A673 (cell line): Measurements from ENCODE around the gene PROKR2. TPM values are rescaled to one million over a fixed set of nuclear protein-coding genes. Genes with fewer than 3 reads are reported as not detected.

Experiments used
- BruUV-seq: library from RNA; stranded (reverse); fragments of 400-500 nt; replicated peaks from 2 replicates; lab custom pipeline; 2021; lab: Mats Ljungman, UMichigan
- CTCF ChIA-PET: fragments of 300-600 bp; sonication (Branson Sonifier 250); formaldehyde crosslinking; loops from one replicate; lab custom pipeline; 2022; ENCODE audit warnings: antibody characterized with exemption; lab: Charles Lee
- POLR2A ChIA-PET: fragments of 300-600 bp; sonication (Branson Sonifier 250); formaldehyde crosslinking; loops from one replicate; lab custom pipeline; 2022; ENCODE audit warnings: antibody characterized with exemption; ENCODE audit not compliant: low non-redundant PET; lab: Charles Lee
- DNase-seq: peaks from one replicate; pipeline ENCODE4 v3.0.0-alpha.2; 2015; ENCODE audit warnings: low spot score
- H3K27ac ChIP-seq: fragments of 200-600 bp; sonication (generic); 2 replicates; pipeline ENCODE4 v1.5.1; 2016; ENCODE audit warnings: mixed run types, low read depth, mild to moderate bottlenecking, mixed read lengths, antibody characterized with exemption, low read length; ENCODE audit not compliant: poor library complexity, severe bottlenecking
- H3K27me3 ChIP-seq: fragments of 200-600 bp; sonication (generic); replicated peaks from 2 replicates; pipeline ENCODE4 v1.6.1; 2017; ENCODE audit warnings: mixed run types, low read depth, mild to moderate bottlenecking, mixed read lengths, antibody characterized with exemption, low read length; ENCODE audit not compliant: insufficient read depth, poor library complexity
- H3K36me3 ChIP-seq: fragments of 200-600 bp; sonication (generic); 2 replicates; pipeline ENCODE4 v1.6.1; 2016; ENCODE audit warnings: mixed run types, mild to moderate bottlenecking, mixed read lengths, antibody characterized with exemption, low read length; ENCODE audit not compliant: insufficient read depth, poor library complexity, severe bottlenecking
- H3K4me1 ChIP-seq: fragments of 200-600 bp; sonication (generic); 2 replicates; pipeline ENCODE4 v1.6.1; 2017; ENCODE audit warnings: mixed run types, mild to moderate bottlenecking, mixed read lengths, antibody characterized with exemption, low read length; ENCODE audit not compliant: insufficient read depth, poor library complexity, severe bottlenecking
- H3K4me3 ChIP-seq: fragments of 200-600 bp; sonication (generic); 2 replicates; pipeline ENCODE4 v1.5.1; 2016; ENCODE audit warnings: low read depth, mixed run types, mild to moderate bottlenecking, mixed read lengths, low read length; ENCODE audit not compliant: poor library complexity, severe bottlenecking
- H3K9me3 ChIP-seq: fragments of 200-600 bp; sonication (generic); 2 replicates; pipeline ENCODE4 v1.6.1; 2016; ENCODE audit warnings: mixed run types, low read depth, mild to moderate bottlenecking, mixed read lengths, antibody characterized with exemption, low read length; ENCODE audit not compliant: poor library complexity, severe bottlenecking
- EZH2 ChIP-seq: fragments of 200-600 bp; sonication (generic); IDR thresholded peaks from 2 replicates; pipeline ENCODE4 v1.6.1; 2017; ENCODE audit warnings: borderline replicate concordance, low read depth, mild to moderate bottlenecking, mixed read lengths, antibody characterized with exemption, low read length; ENCODE audit not compliant: poor library complexity, severe bottlenecking
- intact Hi-C: fragments of 100-400 bp; cut with micrococcal nuclease; formaldehyde crosslinking; loops from one replicate; pipeline ENCODE4 v1.10.0; 2022; ENCODE audit not compliant: unreplicated experiment
- total RNA-seq: library from RNA; stranded (reverse); gene quantifications from 2 replicates; pipeline ENCODE4 v1.2.3, GENCODE V29; 2021
- TF ChIP-seq, protein P1 (sequence below): fragments of 300-800, 200-600 bp; sonication (generic); conservative IDR thresholded peaks from 2 replicates; pipeline ENCODE4 v1.5.1; 2017; ENCODE audit warnings: low read depth, mild to moderate bottlenecking, antibody characterized with exemption, low read length, moderate library complexity, mixed read lengths

Gene PROKR2
- total RNA-seq, 1 experiment from 2014 or later: not detected

DNA sequence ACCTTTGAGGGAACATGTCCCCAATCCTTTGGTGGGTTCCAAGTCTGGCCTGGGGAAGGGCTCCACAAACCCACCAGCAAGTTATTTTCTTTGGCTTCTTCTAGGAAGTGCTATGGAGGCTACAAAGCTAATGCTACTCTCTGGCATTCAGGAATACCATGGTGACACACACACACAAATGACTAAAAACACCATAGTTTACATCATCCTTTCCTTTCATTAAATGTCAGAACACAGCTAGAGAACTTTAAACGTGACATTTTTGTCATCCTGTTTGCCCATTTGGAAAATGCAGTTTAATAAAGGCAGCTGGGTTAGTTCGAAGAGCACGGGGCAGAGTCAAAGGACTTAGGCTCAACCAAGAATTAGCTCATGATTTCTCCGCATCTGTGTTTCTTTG lies 40.2 kb upstream of the PROKR2 start:
- Histone ChIP-seq H3K9me3 (no peaks in the 10 kb centered on the region), H3K36me3 (no peaks in the 10 kb centered on the region), H3K4me1 (peaks cover 5% of the 10 kb centered on the region), H3K4me3 (no peak overlapping the region), H3K27ac (no peak overlapping the region), H3K27me3 (no peaks in the 10 kb centered on the region)
- POLR2A ChIA-PET: no interaction called here
- intact Hi-C loops: no loop called here
- no peak for DNase-seq
- BruUV-seq: no TSS peak
- TF ChIP-seq, protein P1, sequence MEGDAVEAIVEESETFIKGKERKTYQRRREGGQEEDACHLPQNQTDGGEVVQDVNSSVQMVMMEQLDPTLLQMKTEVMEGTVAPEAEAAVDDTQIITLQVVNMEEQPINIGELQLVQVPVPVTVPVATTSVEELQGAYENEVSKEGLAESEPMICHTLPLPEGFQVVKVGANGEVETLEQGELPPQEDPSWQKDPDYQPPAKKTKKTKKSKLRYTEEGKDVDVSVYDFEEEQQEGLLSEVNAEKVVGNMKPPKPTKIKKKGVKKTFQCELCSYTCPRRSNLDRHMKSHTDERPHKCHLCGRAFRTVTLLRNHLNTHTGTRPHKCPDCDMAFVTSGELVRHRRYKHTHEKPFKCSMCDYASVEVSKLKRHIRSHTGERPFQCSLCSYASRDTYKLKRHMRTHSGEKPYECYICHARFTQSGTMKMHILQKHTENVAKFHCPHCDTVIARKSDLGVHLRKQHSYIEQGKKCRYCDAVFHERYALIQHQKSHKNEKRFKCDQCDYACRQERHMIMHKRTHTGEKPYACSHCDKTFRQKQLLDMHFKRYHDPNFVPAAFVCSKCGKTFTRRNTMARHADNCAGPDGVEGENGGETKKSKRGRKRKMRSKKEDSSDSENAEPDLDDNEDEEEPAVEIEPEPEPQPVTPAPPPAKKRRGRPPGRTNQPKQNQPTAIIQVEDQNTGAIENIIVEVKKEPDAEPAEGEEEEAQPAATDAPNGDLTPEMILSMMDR: no peak
- TF ChIP-seq EZH2: no peak
- CTCF ChIA-PET: no interaction called here

DNA sequence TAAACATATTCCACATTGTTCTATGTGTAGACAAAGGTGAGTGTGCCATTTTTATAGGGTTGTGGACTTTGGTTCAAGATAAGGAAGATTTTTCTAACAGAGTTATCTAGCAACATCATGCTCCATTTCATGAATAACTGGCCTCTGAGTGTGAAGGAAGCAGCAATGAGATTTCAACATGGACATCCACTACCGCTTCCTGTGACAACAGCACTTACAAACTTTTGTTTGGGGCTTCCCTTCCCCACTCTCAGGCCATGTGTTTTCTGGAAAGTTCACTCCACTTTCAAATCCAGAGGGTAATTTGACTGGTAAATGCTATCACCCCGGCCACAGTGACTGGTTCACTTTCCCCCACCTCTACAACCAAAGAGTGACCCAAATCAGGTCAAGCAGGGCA lies 38.1 kb upstream of the PROKR2 start:
- intact Hi-C loops: no loop called here
- no peaks in the 10 kb centered on the region for H3K27me3 ChIP-seq
- H3K36me3 ChIP-seq: no peaks in the 10 kb centered on the region
- no TSS peak for BruUV-seq
- no peak overlapping the region for H3K27ac ChIP-seq
- POLR2A ChIA-PET: no interaction called here
- no peak for DNase-seq
- peaks cover 5% of the 10 kb centered on the region for H3K4me1 ChIP-seq
- no peak overlapping the region for H3K4me3 ChIP-seq
- no peaks in the 10 kb centered on the region for H3K9me3 ChIP-seq
- CTCF ChIA-PET: interaction anchor here (0.5 kb wide), 1 partner anchor 99 kb away, joined by 3 read pairs; no protein-coding TSS in a partner anchor
- TF ChIP-seq, protein P1: no peak
- no peak for TF ChIP-seq EZH2

DNA sequence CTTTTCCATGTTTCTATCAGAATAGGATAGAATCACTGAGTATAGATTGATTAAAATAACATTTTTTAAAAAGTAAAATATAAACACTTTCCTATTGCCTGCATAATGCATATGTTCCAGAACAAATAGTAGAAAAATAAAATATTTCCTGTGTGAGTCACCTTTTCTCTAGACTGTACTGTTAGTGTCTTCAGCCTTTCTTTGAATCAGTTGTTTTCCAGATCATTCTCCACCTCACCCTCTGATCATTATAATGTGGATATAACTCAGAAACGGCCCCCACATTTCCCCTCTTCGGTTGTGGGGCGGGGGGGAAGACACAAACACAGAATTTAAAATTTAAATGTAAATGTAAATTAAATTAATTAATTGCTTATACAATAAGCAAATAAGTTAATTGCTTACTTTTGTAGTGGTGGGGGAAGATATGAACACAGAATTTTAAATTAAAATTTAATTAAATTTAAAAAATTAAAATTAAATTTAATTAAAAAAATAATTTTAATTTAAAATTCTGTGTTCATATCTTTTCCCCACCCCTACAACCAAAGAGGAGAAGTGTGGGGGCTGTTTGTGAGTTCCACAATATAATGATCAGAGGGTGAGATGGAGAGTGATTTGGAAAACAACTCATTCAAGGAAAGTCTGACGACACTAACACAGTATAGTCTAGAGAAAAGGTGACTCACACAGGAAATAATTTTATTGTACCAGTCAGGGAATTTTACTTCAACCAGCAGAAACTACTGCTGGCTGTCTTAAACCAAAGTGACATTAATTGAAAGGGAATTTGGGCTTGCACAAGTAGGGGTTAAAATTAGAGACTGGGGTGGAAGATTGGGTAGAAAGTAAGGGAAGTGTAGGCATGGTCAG lies 37.1 kb upstream of the PROKR2 start:
- Histone ChIP-seq H3K27me3 (no peaks in the 10 kb centered on the region), H3K4me1 (peaks cover 5% of the 10 kb centered on the region), H3K36me3 (no peaks in the 10 kb centered on the region), H3K4me3 (no peak overlapping the region), H3K27ac (no peak overlapping the region), H3K9me3 (no peaks in the 10 kb centered on the region)
- peak; percentile 81 for DNase-seq
- ChIA-PET CTCF (no interaction called here), POLR2A (no interaction called here)
- no TSS peak for BruUV-seq
- intact Hi-C loops: no loop called here
- TF ChIP-seq, protein P1: no peak
- TF ChIP-seq EZH2: no peak
